SK-N-SH (cell line): ENCODE results near the gene ENOX1. TPM values are rescaled to one million over a fixed set of nuclear protein-coding genes. Genes with fewer than 3 reads are reported as not detected.
A peak's percentile ranks its signal among the peaks of the same experiment; 100 is the strongest.

Source experiments
- CTCF ChIA-PET: fragments of 300-600, 350-600 bp; formaldehyde crosslinking; extraction: SDS; loops from one replicate; lab custom pipeline; 2021; lab: Yijun Ruan, JAX
- POLR2A ChIA-PET: fragments of 350-600 bp; sonication (Branson Sonifier 250); formaldehyde crosslinking; extraction: SDS; loops from one replicate; lab custom pipeline; 2020; ENCODE audit warnings: antibody characterized with exemption, inconsistent platforms; lab: Yijun Ruan, JAX
- DNase-seq: peaks from one replicate; pipeline ENCODE4 v3.0.0; 2012
- H2AFZ ChIP-seq: fragments of 200-600 bp; sonication (generic); 2 replicates; pipeline ENCODE4 v1.8.1; 2016; ENCODE audit warnings: antibody characterized with exemption, mild to moderate bottlenecking, low read depth
- H3F3A ChIP-seq: fragments of 200-600 bp; sonication (generic); replicated peaks from 2 replicates; pipeline ENCODE3; 2016; ENCODE audit warnings: antibody characterized with exemption, mild to moderate bottlenecking; ENCODE audit not compliant: insufficient read depth
- H3K27ac ChIP-seq, 2 experiments: fragments of 200-500 bp in 1 of 2; fragments of 200-600 bp in 1 of 2; sonication (Bioruptor generic) in 1 of 2; sonication (generic), shearing (Covaris generic) in 1 of 2; 2 replicates each; pipeline versions ENCODE4 v1.5.1 to v1.6.1; 2014 to 2016; ENCODE audit warnings: low read depth in 2 of 2, inconsistent platforms in 1 of 2, low read length in 1 of 2, mild to moderate bottlenecking in 1 of 2, mixed read lengths in 1 of 2
- H3K27me3 ChIP-seq: fragments of 200-600 bp; sonication (generic), shearing (Covaris generic); 2 replicates; pipeline ENCODE4 v1.6.1; 2016; ENCODE audit warnings: mixed run types; ENCODE audit not compliant: insufficient read depth
- H3K36me3 ChIP-seq, 2 experiments: fragments of 200-500 bp in 1 of 2; fragments of 200-600 bp in 1 of 2; sonication (Bioruptor generic) in 1 of 2; sonication (generic) in 1 of 2; replicated peaks in 1 of 2; 2 replicates each; pipeline versions ENCODE3 to v1.5.1; 2014 to 2016; ENCODE audit warnings: low read length in 1 of 2, mild to moderate bottlenecking in 1 of 2; ENCODE audit not compliant: insufficient read depth in 2 of 2, control insufficient read depth in 1 of 2
- H3K4me1 ChIP-seq, 2 experiments: fragments of 200-500 bp in 1 of 2; fragments of 200-600 bp in 1 of 2; sonication (Bioruptor generic) in 1 of 2; sonication (generic), shearing (Covaris generic) in 1 of 2; 2 replicates each; pipeline versions ENCODE4 v1.5.1 to v1.6.1; 2014 to 2016; ENCODE audit warnings: low read depth in 1 of 2, low read length in 1 of 2, mixed run types in 1 of 2; ENCODE audit not compliant: insufficient read depth in 2 of 2, control insufficient read depth in 1 of 2
- H3K4me2 ChIP-seq: fragments of 200-600 bp; sonication (generic), shearing (Covaris generic); 2 replicates; pipeline ENCODE4 v1.6.1; 2017; ENCODE audit warnings: mixed run types
- H3K4me3 ChIP-seq, 2 experiments: fragments of 200-500 bp in 1 of 2; fragments of 200-600 bp in 1 of 2; sonication (Bioruptor generic) in 1 of 2; sonication (generic), shearing (Covaris generic) in 1 of 2; 2 replicates each; pipeline versions ENCODE4 v1.5.1 to v1.8.1; 2014 to 2016; ENCODE audit warnings: low read depth in 2 of 2, inconsistent platforms in 1 of 2, low read length in 1 of 2, mild to moderate bottlenecking in 1 of 2, mixed read lengths in 1 of 2, moderate library complexity in 1 of 2
- H3K79me2 ChIP-seq: fragments of 200-600 bp; sonication (generic); 2 replicates; pipeline ENCODE4 v1.8.1; 2017; ENCODE audit warnings: mild to moderate bottlenecking; ENCODE audit not compliant: insufficient read depth
- H3K9ac ChIP-seq: fragments of 200-600 bp; sonication (generic); 2 replicates; pipeline ENCODE4 v1.6.1; 2017; ENCODE audit warnings: mixed run types
- H3K9me2 ChIP-seq: fragments of 200-600 bp; sonication (generic); 2 replicates; pipeline ENCODE4 v1.6.1; 2017; ENCODE audit warnings: mixed run types
- H3K9me3 ChIP-seq: fragments of 200-600 bp; sonication (generic); 2 replicates; pipeline ENCODE4 v1.6.1; 2017; ENCODE audit warnings: mixed run types, mild to moderate bottlenecking, moderate library complexity
- H4K20me1 ChIP-seq: fragments of 200-600 bp; sonication (generic); 2 replicates; pipeline ENCODE4 v1.6.1; 2017; ENCODE audit warnings: mild to moderate bottlenecking, mixed run types; ENCODE audit not compliant: insufficient read depth
- EZH2phosphoT487 ChIP-seq: fragments of 200-600 bp; sonication (generic); IDR thresholded peaks from 2 replicates; pipeline ENCODE4 v1.6.1; 2017; ENCODE audit warnings: low read depth, mixed run types, mild to moderate bottlenecking, antibody characterized with exemption, moderate library complexity, borderline replicate concordance
- FOSL2 ChIP-seq: IDR thresholded peaks from 2 replicates; pipeline ENCODE4 v1.4.0; 2012; ENCODE audit warnings: low read depth, mild to moderate bottlenecking, moderate library complexity, borderline replicate concordance
- FOXM1 ChIP-seq: IDR thresholded peaks from 2 replicates; pipeline ENCODE4 v1.4.0; 2012; ENCODE audit warnings: low read depth, mild to moderate bottlenecking
- MXI1 ChIP-seq: IDR thresholded peaks from 2 replicates; pipeline ENCODE4 v1.6.1; 2012; ENCODE audit warnings: mild to moderate bottlenecking, low read depth, low read length, improper control_type of control experiment
- NFIC ChIP-seq: IDR thresholded peaks from 2 replicates; pipeline ENCODE4 v1.4.0; 2012; ENCODE audit warnings: borderline replicate concordance
- NRF1 ChIP-seq: IDR thresholded peaks from 2 replicates; pipeline ENCODE4 v1.6.1; 2012; ENCODE audit warnings: low read depth, mild to moderate bottlenecking, low read length
- POLR2AphosphoS5 ChIP-seq: IDR thresholded peaks from 2 replicates; pipeline ENCODE4 v1.6.1; 2012; ENCODE audit warnings: low read depth, low read length
- RAD21 ChIP-seq: IDR thresholded peaks from 2 replicates; pipeline ENCODE4 v1.6.1; 2012; ENCODE audit warnings: mild to moderate bottlenecking, low read length
- RCOR1 ChIP-seq: fragments of 150-350 bp; IDR thresholded peaks from 2 replicates; pipeline ENCODE4 v1.6.1; 2017; ENCODE audit warnings: antibody characterized with exemption, low read length
- SMC3 ChIP-seq: IDR thresholded peaks from 2 replicates; pipeline ENCODE4 v1.6.1; 2012; ENCODE audit warnings: low read depth, low read length, improper control_type of control experiment
- TAF1 ChIP-seq: IDR thresholded peaks from 2 replicates; pipeline ENCODE4 v1.6.1; 2012; ENCODE audit warnings: low read depth, mild to moderate bottlenecking, low read length, moderate library complexity, borderline replicate concordance
- TEAD4 ChIP-seq: IDR thresholded peaks from 2 replicates; pipeline ENCODE4 v1.4.0; 2012; ENCODE audit warnings: mild to moderate bottlenecking, borderline replicate concordance; ENCODE audit not compliant: insufficient read depth
- YY1 ChIP-seq: IDR thresholded peaks from 2 replicates; pipeline ENCODE4 v1.4.0; 2012; ENCODE audit warnings: low read depth, mild to moderate bottlenecking
- polyA plus RNA-seq, 3 experiments: library from polyadenylated mRNA; depleted of rRNA; stranded (reverse); fragments of >200 nt; gene quantifications; 2 replicates each; pipeline ENCODE4 v1.2.3, GENCODE V29; 2012
- TF ChIP-seq, protein P1 (sequence below): fragments of 200-600 bp; sonication (generic); IDR thresholded peaks from 2 replicates; pipeline ENCODE4 v1.6.1; 2017; ENCODE audit warnings: antibody characterized with exemption, mild to moderate bottlenecking, moderate library complexity
- TF ChIP-seq, protein P2 (sequence below): IDR thresholded peaks from 2 replicates; pipeline ENCODE4 v1.6.1; 2012; ENCODE audit warnings: mild to moderate bottlenecking, low read depth, low read length, moderate library complexity
- TF ChIP-seq, protein P3 (sequence below): fragments of 150-350 bp; IDR thresholded peaks from 2 replicates; pipeline ENCODE4 v1.6.1; 2016; ENCODE audit warnings: mild to moderate bottlenecking, low read depth, low read length
- TF ChIP-seq, protein P4 (sequence below): fragments of 150-350 bp; IDR thresholded peaks from 2 replicates; pipeline ENCODE4 v1.6.1; 2017; ENCODE audit warnings: antibody characterized with exemption, low read length, low read depth, borderline replicate concordance
- TF ChIP-seq, protein P5 (sequence below): IDR thresholded peaks from 2 replicates; pipeline ENCODE4; 2012
- TF ChIP-seq, protein P6 (sequence below): IDR thresholded peaks from 2 replicates; pipeline ENCODE4 v1.4.0; 2012; ENCODE audit warnings: low read depth, borderline replicate concordance
- TF ChIP-seq, protein P7 (sequence below): IDR thresholded peaks from 2 replicates; pipeline ENCODE4 v1.4.0; 2012; ENCODE audit warnings: low read depth

ENOX1 gene
- polyA plus RNA-seq, 1 of the 3 experiments (the other 2 are of a cell fraction), result 5.8 TPM

DNA sequence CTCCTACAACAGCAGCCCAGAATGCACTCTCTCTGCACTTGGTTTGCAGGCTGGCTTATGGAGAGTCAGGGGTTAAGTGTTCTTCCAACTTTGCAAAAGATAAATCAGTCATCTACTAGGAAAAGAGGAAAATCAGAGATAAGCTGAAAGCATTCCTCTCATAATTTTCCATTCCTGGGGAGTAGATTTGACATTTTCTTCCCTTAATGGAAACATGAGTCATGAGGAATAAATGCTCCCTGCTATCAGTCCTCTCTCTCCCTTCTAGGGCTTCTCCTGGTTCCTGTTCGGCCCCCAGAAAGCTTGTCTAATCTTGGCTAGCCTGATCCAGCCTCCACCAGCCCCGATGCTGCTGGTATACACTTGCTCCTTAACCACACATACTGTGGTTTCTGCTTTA is 28.4 kb upstream of the ENOX1 start (continued):
- TF ChIP-seq, protein P1, sequence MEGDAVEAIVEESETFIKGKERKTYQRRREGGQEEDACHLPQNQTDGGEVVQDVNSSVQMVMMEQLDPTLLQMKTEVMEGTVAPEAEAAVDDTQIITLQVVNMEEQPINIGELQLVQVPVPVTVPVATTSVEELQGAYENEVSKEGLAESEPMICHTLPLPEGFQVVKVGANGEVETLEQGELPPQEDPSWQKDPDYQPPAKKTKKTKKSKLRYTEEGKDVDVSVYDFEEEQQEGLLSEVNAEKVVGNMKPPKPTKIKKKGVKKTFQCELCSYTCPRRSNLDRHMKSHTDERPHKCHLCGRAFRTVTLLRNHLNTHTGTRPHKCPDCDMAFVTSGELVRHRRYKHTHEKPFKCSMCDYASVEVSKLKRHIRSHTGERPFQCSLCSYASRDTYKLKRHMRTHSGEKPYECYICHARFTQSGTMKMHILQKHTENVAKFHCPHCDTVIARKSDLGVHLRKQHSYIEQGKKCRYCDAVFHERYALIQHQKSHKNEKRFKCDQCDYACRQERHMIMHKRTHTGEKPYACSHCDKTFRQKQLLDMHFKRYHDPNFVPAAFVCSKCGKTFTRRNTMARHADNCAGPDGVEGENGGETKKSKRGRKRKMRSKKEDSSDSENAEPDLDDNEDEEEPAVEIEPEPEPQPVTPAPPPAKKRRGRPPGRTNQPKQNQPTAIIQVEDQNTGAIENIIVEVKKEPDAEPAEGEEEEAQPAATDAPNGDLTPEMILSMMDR, result no peak
- peak; percentile 97; the same call in 1 of the 2 replicates for TF ChIP-seq FOXM1
- peak; percentile 85 for TF ChIP-seq POLR2AphosphoS5
- TF ChIP-seq RCOR1, result no peak
- no peak for TF ChIP-seq TAF1
- TF ChIP-seq, protein P2, sequence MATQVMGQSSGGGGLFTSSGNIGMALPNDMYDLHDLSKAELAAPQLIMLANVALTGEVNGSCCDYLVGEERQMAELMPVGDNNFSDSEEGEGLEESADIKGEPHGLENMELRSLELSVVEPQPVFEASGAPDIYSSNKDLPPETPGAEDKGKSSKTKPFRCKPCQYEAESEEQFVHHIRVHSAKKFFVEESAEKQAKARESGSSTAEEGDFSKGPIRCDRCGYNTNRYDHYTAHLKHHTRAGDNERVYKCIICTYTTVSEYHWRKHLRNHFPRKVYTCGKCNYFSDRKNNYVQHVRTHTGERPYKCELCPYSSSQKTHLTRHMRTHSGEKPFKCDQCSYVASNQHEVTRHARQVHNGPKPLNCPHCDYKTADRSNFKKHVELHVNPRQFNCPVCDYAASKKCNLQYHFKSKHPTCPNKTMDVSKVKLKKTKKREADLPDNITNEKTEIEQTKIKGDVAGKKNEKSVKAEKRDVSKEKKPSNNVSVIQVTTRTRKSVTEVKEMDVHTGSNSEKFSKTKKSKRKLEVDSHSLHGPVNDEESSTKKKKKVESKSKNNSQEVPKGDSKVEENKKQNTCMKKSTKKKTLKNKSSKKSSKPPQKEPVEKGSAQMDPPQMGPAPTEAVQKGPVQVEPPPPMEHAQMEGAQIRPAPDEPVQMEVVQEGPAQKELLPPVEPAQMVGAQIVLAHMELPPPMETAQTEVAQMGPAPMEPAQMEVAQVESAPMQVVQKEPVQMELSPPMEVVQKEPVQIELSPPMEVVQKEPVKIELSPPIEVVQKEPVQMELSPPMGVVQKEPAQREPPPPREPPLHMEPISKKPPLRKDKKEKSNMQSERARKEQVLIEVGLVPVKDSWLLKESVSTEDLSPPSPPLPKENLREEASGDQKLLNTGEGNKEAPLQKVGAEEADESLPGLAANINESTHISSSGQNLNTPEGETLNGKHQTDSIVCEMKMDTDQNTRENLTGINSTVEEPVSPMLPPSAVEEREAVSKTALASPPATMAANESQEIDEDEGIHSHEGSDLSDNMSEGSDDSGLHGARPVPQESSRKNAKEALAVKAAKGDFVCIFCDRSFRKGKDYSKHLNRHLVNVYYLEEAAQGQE, result peak; percentile 38; the same call in 1 of the 2 replicates
- no peak for TF ChIP-seq SMC3
- TF ChIP-seq NFIC, result peak; percentile 88
- TF ChIP-seq MXI1, result no peak
- TF ChIP-seq EZH2phosphoT487, result no peak
- TF ChIP-seq RAD21, result no peak
- TF ChIP-seq, protein P3, sequence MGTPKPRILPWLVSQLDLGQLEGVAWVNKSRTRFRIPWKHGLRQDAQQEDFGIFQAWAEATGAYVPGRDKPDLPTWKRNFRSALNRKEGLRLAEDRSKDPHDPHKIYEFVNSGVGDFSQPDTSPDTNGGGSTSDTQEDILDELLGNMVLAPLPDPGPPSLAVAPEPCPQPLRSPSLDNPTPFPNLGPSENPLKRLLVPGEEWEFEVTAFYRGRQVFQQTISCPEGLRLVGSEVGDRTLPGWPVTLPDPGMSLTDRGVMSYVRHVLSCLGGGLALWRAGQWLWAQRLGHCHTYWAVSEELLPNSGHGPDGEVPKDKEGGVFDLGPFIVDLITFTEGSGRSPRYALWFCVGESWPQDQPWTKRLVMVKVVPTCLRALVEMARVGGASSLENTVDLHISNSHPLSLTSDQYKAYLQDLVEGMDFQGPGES, result no peak

DNA sequence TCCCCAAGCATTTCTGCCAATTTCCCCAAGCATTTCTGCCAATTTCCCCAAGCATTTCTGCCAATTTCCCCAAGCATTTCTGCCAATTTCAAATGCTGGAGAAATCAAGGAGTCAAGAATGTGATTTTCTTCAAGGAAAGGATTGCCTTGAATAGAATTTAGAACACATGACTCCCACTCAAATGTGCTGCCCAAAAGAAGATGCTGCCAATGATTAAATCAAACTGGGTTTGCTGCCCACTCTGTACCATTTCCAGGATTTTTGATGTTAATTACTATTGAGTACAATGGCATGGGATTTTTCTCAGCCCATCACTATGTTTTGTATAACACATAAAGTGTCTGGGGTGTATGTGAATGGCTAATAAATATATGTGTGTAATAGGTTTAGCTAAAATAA is 21.9 kb upstream of the ENOX1 start:
- H3K27me3 ChIP-seq, result no peaks in the 10 kb centered on the region
- no peak overlapping the region for H3K4me2 ChIP-seq
- peaks cover 4 to 11% of the 10 kb centered on the region in 2 experiments; a peak in 3 of 4 replicates for H3K4me1 ChIP-seq
- no peaks in the 10 kb centered on the region for H3K36me3 ChIP-seq
- CTCF ChIA-PET, result interaction anchor here (1.7 kb wide), 1 partner anchor 615 kb away, joined by 3 read pairs; no protein-coding TSS in a partner anchor
- no peaks in the 10 kb centered on the region for H3K79me2 ChIP-seq
- no peaks in the 10 kb centered on the region for H3K9me3 ChIP-seq
- no peak for DNase-seq
- no peak overlapping the region for H3K27ac ChIP-seq
- no peaks in the 10 kb centered on the region for H4K20me1 ChIP-seq
- H2AFZ ChIP-seq, result 0 out of 2 replicates have a peak overlapping the region, but pooled peaks have one; percentile 17
- no peak overlapping the region for H3K9ac ChIP-seq
- no peak overlapping the region for H3K4me3 ChIP-seq
- POLR2A ChIA-PET, result no interaction called here
- no peaks in the 10 kb centered on the region for H3K9me2 ChIP-seq
- peaks cover 10% of the 10 kb centered on the region for H3F3A ChIP-seq
- TF ChIP-seq FOSL2, result no peak
- no peak for TF ChIP-seq TAF1
- TF ChIP-seq, protein P4, sequence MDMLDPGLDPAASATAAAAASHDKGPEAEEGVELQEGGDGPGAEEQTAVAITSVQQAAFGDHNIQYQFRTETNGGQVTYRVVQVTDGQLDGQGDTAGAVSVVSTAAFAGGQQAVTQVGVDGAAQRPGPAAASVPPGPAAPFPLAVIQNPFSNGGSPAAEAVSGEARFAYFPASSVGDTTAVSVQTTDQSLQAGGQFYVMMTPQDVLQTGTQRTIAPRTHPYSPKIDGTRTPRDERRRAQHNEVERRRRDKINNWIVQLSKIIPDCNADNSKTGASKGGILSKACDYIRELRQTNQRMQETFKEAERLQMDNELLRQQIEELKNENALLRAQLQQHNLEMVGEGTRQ, result no peak
- TF ChIP-seq, protein P5, sequence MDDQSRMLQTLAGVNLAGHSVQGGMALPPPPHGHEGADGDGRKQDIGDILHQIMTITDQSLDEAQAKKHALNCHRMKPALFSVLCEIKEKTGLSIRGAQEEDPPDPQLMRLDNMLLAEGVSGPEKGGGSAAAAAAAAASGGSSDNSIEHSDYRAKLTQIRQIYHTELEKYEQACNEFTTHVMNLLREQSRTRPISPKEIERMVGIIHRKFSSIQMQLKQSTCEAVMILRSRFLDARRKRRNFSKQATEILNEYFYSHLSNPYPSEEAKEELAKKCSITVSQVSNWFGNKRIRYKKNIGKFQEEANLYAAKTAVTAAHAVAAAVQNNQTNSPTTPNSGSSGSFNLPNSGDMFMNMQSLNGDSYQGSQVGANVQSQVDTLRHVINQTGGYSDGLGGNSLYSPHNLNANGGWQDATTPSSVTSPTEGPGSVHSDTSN, result no peak
- no peak for TF ChIP-seq NRF1
- no peak for TF ChIP-seq POLR2AphosphoS5
- no peak for TF ChIP-seq EZH2phosphoT487
- TF ChIP-seq, protein P6, sequence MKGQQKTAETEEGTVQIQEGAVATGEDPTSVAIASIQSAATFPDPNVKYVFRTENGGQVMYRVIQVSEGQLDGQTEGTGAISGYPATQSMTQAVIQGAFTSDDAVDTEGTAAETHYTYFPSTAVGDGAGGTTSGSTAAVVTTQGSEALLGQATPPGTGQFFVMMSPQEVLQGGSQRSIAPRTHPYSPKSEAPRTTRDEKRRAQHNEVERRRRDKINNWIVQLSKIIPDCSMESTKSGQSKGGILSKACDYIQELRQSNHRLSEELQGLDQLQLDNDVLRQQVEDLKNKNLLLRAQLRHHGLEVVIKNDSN, result no peak
- no peak for TF ChIP-seq YY1
- TF ChIP-seq TEAD4, result no peak
- TF ChIP-seq, protein P7, sequence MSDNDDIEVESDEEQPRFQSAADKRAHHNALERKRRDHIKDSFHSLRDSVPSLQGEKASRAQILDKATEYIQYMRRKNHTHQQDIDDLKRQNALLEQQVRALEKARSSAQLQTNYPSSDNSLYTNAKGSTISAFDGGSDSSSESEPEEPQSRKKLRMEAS, result no peak
